Stimulated activated CD4-positive, alpha-beta T cell treated with anti-CD3 and anti-CD28 coated beads, Interleukin-4, amount 100 ng/mL, for 4 hours (primary cell): ENCODE measurements around the gene GATC.

ENCODE experiments used
- DNase-seq, 2 experiments: peaks; one replicate each; pipeline ENCODE4 v3.0.0-alpha.2; 2020

Gene GATC

GRCh38 chr12:120445911-120446843 is at the start of gene GATC, which contains the start of gene TRIAP1:
GATC (plus strand) TSS chr12:120446444; CDS start chr12:120446481, 37 bp downstream.
TRIAP1 (minus strand) TSS chr12:120446384; CDS start chr12:120446372, 12 bp downstream.
- DNase-seq, result peak; percentile 85 to 87

GRCh38 chr12:120397824-120398540 is 48.3 kb upstream of the GATC start:
- no peak for DNase-seq

DNA sequence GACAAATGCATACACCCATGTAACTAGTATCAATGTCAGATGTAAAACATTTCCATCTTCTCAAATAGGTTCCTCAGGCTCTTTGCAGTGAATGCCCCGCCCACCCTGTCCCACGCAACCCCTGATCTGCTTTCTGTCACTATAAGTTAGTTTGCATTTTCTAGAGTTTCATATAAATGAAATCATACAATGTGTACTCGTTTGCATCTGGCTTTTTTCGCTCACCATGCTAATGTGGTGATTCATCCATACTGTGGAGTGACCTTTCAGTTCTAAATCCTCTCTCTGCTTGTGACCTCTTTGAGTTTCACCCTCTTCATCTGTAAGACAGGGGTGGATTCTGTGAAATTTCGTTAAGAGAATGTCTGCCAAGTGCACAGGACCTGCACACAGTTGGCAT is 46.7 kb upstream of the GATC start:
- DNase-seq, result no peak

DNA sequence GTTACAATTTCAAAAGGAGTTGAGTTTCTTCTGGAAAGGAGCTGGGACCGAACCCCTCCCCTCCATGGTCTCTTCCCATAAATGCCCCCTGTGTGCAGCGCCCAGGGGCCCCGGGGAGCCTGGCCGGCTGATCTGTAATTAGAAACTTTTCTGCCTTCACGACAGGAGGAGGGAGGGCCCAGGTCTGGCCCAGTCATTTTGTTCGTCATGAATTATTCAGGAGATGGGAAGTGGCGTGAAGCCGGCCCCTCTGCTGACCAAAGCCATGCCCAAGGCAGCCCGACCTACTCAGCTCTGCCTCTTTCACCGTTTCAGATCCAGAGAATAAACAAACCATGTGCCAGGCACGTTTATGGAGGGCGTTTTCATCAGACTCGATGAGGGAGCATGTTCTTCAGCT is 44.0 kb upstream of the GATC start:
- DNase-seq, result no peak

GRCh38 chr12:120403869-120404268 is 42.4 kb upstream of the GATC start:
- no peak for DNase-seq

DNA sequence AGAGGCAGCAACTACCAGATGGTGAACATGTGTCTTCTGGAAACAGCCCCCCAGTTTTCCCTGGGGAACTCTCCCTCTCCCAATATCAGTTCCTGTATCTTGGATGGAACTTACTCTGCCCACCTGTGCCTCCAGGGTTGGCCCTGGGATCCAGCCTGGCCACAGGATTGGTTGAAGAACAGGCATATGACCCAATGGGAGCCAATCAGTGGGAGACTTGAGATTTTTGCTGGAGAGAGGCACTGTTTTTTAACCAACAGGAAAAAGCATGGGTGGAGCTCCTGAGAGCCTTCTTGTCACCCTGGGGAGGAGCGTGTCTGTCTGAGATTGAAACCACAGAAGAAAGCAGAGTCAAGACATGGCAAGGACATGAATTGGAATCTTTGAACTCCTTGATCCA is 42.0 kb upstream of the GATC start:
- no peak for DNase-seq

GRCh38 chr12:120406069-120406468 is 40.2 kb upstream of the GATC start:
- no peak for DNase-seq

- DNase-seq, result no peak
These were observed 39.7 kb upstream of the GATC start for GRCh38 chr12:120406553-120406952.

DNA sequence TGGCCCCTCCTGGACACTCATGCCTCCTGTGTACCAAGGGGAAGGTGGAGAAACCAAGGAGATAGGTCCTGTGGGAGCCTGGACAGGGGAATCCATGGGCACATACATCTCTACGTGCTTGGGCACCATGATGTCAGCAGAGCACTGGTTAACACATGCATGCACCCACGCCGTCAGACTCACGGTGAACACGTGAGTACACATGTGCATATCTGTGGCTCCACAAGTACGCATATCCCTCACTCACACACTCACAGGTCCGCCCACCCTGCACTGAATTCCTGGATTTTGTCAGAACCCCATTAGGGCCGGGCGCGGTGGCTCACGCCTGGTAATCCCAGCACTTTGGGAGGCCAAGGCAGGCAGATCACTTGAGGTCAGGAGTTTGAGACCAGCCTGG is 37.5 kb upstream of the GATC start:
- DNase-seq, result no peak

- DNase-seq, result no peak
These were observed 33.8 kb upstream of the GATC start for GRCh38 chr12:120412421-120412820.

- no peak for DNase-seq
These were observed 32.1 kb upstream of the GATC start for GRCh38 chr12:120413901-120414695.

DNA sequence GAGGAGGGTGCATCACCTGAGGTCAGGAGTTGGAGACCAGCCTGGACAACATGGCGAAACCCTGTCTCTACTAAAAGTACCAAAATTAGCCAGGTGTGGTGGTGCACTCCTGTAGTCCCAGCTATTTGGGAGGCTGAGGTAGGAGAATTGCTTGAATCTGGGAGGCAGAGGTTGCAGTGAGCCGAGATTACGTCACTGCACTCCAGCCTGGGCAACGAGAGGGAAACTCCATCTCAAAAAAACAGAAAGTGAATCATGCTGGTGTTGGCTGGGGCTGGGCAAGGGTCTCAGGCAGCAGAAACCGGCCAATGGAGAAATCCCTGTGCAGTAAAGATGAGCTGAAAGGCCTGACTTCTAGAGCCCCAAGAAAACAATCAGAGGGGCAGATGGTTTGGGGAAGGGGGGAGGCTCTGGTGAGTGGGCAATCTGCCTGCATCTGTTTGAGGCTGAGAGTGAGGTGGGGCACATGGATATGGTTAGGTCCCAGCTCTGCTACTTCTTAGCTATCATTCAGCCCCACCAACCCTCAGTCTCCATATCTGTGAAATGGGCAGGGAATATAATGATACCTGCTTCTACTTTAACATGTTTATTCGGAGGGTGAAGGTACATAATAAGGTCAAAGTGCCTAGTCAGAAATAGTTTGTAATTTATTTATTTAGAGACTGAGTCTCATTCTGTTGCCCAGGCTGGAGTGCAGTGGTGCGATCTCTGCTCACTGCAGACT is 29.6 kb upstream of the GATC start:
- DNase-seq, result no peak

DNA sequence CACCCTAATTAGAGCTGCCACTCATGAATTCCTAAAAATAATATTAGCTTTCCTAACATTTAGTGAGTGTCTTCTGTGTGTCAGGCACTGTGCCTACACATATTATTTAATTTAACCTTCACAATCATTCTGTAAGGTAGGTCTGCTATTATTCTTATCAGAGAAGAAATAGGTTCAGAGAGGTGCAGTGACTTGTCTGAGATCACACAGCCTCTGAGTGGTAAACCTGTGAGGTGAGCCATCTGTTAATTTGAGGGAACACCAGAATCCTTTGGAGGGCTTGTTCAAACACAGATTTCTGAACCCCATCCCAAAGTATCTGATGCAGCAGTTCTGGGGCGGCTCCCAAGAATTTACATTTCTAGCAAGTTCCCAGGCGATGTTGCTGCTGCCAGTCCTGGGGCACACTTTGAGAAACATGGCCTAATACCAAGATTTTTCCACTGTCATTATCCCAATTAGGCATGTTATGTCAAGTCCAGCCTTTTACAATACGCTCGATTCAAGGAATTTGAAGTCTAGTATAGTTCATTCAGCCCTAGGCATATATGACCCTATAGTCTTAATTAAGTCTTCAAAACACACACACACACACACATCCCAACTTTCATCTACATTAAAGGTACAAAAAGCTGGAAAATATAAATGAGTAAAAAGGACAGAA is 28.2 kb upstream of the GATC start:
- DNase-seq, result no peak

DNA sequence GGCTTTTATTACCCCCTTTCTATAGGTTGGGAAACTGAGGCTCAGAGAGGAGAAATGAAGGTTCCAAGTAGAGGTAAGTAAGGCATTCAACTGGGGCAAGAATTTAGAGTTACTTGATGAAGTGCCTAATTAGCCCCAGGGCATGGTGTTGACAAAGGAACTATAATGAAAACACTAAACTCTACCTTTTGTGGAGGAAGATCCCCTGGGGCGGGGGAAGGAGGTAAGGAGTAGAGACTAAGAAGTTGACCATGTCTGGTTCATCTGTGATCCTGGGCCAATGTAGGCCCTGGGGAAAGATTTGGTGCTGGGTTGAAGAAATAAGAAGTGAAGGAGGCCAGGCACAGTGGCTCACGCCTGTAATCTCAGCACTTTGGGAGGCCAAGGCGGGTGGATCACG is 24.5 kb upstream of the GATC start:
- no peak for DNase-seq

DNA sequence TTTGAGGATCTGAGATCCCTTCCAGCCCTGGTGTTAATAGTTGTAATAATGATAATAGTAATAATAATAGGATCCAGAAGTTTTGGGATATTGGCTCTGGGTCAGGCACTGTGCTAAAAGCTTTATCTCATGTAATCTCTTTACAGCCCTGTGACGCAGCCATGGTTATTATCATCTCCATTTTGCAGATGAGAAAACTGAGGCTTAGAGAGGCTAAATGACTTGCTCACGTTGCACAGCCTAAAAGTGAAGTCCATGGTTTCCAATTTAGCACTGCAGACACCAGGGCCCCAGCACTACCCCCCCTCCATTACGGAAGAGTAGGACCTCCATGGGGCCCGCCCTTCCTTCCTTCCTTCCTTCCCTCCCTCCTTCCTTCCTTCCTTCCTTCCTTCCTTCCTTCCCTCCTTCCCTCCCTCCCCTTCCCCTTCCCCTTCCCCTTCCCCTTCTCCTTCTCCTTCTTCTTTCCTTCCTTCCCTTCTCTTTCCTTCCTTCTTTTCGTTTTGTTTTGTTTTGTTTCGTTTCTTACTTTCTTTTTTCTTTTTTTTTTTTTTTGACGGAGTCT is 23.3 kb upstream of the GATC start:
- DNase-seq, result no peak

DNA sequence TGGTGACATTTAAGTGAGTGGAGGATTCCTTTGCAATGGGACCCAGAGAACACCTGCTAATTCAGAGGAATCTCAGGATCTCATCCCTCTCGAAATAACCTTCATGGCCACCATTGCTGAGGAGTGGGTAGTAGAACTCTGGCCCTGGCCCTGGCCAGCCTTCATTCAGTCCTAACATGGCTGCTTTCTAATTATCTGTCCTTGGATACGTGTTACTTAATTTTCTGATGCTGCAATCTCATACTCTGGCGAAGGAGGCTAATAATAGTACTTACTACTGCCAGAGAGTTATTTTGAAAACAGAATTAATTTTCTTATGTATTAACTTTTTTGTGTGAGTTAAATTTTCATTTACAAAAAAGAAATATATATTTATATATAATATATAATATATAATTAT is 20.4 kb upstream of the GATC start:
- DNase-seq, result no peak

DNA sequence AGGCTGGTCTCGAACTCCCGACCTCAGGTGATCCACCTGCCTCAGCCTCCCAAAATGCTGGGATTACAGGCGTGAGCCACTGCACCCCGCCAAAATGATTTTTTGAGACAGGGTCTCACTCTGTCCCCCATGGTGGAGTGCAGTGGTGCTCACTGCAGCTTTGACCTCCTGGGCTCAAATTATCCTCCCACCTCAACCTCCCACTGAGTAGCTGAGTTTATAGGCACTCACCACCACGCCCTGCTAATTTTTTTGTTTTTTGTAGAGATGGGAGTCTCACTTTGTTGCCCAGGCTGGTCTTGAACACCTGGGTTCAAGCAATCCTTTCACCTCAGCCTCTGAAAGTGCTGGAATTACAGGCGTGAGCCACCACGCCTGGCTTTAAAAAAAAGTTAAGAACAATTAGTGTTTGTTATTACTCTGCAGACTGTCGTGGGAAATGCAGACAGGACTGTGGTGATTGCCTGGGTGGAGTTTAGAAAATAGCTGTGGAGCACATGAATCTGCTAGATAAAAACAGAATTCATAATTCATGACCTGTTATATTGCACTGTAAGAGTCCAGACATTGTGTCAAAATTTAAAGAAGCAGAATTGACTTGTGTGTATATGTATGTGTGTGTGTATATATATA is 17.5 kb upstream of the GATC start:
- DNase-seq, result no peak

- DNase-seq, result no peak
These were observed 16.9 kb upstream of the GATC start for GRCh38 chr12:120429368-120429767.

GRCh38 chr12:120432772-120433525 is 13.3 kb upstream of the GATC start:
- DNase-seq, result no peak
